ENCODE results near the gene PDZD7. TPM values are rescaled to one million over a fixed set of nuclear protein-coding genes. Genes with fewer than 3 reads are reported as not detected.

Gene PDZD7
- total RNA-seq, 3 donors from 2014 or later = 0.28 to 0.43 TPM; not detected in 1

GRCh38 chr10:101019440-101019703 lies 11.6 kb downstream of the PDZD7 start:
- no peak for ATAC-seq
- H3K36me3 ChIP-seq (ENCODE audit: low read depth) = no peaks in the 10 kb centered on the region
- intact Hi-C loops (cut with DNase I, micrococcal nuclease) = no loop called here

GRCh38 chr10:101018600-101019439 lies 12.1 kb downstream of the PDZD7 start:
- Histone ChIP-seq H3K4me3 (no peak overlapping the region), H3K36me3 (ENCODE audit: low read depth) (no peaks in the 10 kb centered on the region), H3K4me1 (ENCODE audit: low read depth) (peaks cover 6% of the 10 kb centered on the region), H3K9me3 (no peaks in the 10 kb centered on the region)
- intact Hi-C loops (cut with DNase I, micrococcal nuclease) = no loop called here
- peak; percentile 43 for TF ChIP-seq CTCF (IDR thresholded peaks at IDR 0.05)
- ATAC-seq (peak; percentile 73), DNase-seq (peak in 2 of 3 donors; percentile 89 to 92)

More at GRCh38 chr10:101019440-101019703, 11.6 kb downstream of the PDZD7 start:
- no peak for DNase-seq
- H3K4me1 ChIP-seq (ENCODE audit: low read depth) = peaks cover 6% of the 10 kb centered on the region
- no peaks in the 10 kb centered on the region for H3K9me3 ChIP-seq
- no peak overlapping the region for H3K4me3 ChIP-seq
- TF ChIP-seq CTCF (IDR thresholded peaks at IDR 0.05) = no peak

- no peaks in the 10 kb centered on the region for H3K9me3 ChIP-seq
- DNase-seq = no peak
- peaks cover 10% of the 10 kb centered on the region for H3K4me1 ChIP-seq (ENCODE audit: low read depth)
- no peak for ATAC-seq
- intact Hi-C loops (cut with DNase I, micrococcal nuclease) = no loop called here
- no peak for TF ChIP-seq CTCF (IDR thresholded peaks at IDR 0.05)
- H3K36me3 ChIP-seq (ENCODE audit: low read depth) = no peaks in the 10 kb centered on the region
- H3K4me3 ChIP-seq = no peak overlapping the region
Observed at GRCh38 chr10:101018118-101018599, 12.8 kb downstream of the PDZD7 start.

GRCh38 chr10:101016814-101017213 lies 14.1 kb downstream of the PDZD7 start:
- no peaks in the 10 kb centered on the region for H3K36me3 ChIP-seq (ENCODE audit: low read depth)
- intact Hi-C loops (cut with DNase I, micrococcal nuclease) = no loop called here
- H3K4me1 ChIP-seq (ENCODE audit: low read depth) = peaks cover 14% of the 10 kb centered on the region
- TF ChIP-seq CTCF (IDR thresholded peaks at IDR 0.05) = no peak
- no peak overlapping the region for H3K4me3 ChIP-seq
- ATAC-seq (no peak), DNase-seq (no peak)
- H3K9me3 ChIP-seq = no peaks in the 10 kb centered on the region

- intact Hi-C loops (cut with DNase I, micrococcal nuclease) = no loop called here
- no peak for TF ChIP-seq CTCF (IDR thresholded peaks at IDR 0.05)
- Histone ChIP-seq H3K4me3 (no peak overlapping the region), H3K9me3 (no peaks in the 10 kb centered on the region), H3K36me3 (ENCODE audit: low read depth) (no peaks in the 10 kb centered on the region), H3K4me1 (ENCODE audit: low read depth) (peaks cover 14% of the 10 kb centered on the region)
- no peak for DNase-seq
- ATAC-seq = no peak
Observed at GRCh38 chr10:101015582-101015973, 15.4 kb downstream of the PDZD7 start.
